ENCODE data around the gene LRIG3.
"Not testable (repeated sequence)": the region's sequence is repeated elsewhere in the genome, so short reads cannot be mapped to it uniquely, and the experiment has no call there.

Gene LRIG3

DNA sequence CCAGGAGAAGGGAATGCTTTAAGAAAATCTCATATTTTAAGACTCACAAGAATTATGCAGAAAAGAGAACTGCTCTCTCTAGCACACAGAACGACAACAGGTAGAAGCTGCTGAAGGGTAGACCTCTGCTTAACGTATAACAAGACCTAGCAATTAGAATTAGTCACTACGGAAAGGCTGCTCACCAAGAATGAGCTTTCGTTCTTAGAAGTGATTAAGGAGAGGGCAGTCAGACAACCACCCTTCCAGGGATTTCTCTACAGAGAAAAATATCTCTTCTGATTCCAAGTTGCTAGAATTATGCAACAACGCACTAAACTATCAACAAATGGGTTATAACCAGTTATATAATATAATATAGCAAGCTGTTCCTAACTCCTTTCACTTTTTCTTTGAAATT is 18.6 kb downstream of the LRIG3 start:
- no peak for DNase-seq (ENCODE audit: low read depth in 2 of 2)

DNA sequence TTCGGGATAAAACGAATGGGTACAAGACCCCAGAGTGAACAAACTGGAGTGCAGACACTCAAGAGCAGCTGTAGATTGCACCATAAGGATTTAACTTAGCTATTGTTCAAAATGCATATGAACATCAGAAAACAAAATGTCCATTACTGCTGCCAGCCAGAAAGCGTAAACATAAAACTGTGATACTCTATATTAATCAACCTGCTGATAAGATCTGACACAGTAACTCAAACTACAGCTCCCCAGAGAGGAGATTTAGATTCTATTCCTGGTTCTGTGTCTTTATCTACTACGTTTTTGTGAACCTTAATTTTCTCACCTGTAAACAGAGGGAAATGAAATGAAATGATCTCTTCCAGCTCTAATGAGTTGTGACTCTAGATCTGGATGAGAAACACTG is 22.3 kb downstream of the LRIG3 start:
- no peak for DNase-seq (ENCODE audit: low read depth in 2 of 2)

DNA sequence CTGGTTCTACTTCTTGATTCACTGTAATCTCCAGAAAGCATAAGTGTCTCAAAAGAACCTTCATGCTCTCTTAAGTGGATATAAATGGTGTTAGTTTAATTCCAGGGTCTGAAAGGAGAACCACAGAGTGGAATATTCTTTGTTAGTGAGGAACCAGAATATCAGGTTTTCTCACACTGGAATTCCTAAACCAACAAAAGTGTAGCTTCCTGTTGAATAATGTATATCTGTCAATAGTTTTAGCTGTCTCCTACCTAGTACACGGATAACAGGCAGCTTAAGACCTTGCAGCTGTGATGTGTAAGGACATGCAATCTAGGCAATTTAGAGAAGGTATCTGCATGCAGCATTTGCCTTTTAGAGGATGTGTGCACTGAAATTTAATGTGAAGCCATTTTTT is 24.0 kb downstream of the LRIG3 start:
- no peak for DNase-seq (ENCODE audit: low read depth in 2 of 2)

DNA sequence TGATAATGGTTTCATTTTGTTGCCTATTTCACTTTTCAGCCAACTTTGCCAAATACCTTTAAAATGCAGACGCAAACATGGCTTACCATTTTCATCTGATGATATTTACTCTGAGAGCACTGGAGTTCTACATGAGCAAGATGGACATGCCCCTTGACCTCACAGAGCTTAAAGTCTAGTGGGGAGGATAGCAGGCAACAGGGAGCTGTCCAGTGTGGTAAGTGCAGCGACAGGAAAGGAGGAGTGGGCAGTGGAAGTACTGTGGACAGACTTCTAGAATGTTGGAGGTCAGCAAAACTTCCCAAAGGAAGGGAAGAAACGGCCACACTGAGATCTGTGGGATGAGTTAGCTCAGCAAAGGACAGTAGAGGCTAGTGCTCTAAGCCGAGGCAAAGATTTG is 25.3 kb downstream of the LRIG3 start:
- no peak for DNase-seq (ENCODE audit: low read depth in 2 of 2)

DNA sequence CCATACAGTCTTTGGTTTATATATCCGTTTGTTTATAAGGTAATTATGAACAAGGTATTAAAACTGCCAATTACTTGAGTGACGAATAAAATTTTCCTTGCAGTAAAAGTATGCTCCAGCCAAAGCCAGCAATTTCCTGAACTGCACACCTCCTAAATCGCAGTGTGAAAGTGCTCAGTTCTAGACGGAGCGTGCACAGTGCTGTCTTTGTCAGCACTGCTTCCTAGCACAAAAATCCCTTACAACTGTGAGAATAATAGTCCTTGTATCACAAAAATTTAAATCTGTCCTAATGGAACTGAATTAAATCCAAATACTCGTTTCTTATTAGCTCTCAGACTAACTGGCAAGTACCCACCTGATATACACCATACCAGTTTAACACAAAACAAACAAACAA is 26.3 kb downstream of the LRIG3 start:
- no peak for DNase-seq (ENCODE audit: low read depth in 2 of 2)

DNA sequence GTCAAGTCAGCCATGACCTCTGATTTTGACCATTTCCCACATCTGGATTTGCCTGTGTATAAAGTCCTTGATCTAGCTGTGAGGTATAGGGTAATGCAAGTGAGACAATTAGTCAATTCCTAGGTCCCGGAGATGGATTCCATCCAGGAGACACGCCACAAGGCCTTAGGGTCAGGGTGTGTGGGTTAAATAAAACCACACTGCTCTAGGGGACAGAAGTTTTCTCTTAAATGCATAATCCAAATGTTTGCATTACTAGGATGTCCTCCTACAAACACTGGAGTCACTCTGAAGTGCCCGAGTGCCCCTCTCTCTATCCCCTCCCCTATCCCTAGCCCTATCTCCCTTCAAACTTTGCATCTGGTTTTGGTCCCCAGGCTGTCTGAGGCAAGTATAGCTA is 26.8 kb downstream of the LRIG3 start:
- DNase-seq (ENCODE audit: low read depth in 2 of 2), result no peak

DNA sequence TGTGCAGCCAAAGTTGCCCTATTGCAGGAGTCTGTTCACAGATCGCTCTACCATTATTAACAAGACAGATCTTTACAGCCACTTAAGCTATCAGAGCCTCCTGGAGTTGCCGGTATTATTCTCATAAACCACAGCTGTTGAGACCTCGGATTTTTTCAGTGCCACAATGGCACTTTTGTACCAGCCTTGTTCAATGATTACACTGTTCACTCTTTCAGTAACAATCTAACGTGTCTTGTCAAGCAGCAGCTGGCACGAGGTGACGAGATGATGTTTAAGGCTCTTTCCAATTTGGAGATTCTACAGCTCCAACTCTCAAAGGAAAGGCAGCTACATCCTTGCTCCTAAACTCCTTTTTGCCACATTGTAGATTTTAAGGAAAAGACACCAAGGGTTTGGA is 30.7 kb downstream of the LRIG3 start:
- DNase-seq (ENCODE audit: low read depth in 2 of 2), result no peak

DNA sequence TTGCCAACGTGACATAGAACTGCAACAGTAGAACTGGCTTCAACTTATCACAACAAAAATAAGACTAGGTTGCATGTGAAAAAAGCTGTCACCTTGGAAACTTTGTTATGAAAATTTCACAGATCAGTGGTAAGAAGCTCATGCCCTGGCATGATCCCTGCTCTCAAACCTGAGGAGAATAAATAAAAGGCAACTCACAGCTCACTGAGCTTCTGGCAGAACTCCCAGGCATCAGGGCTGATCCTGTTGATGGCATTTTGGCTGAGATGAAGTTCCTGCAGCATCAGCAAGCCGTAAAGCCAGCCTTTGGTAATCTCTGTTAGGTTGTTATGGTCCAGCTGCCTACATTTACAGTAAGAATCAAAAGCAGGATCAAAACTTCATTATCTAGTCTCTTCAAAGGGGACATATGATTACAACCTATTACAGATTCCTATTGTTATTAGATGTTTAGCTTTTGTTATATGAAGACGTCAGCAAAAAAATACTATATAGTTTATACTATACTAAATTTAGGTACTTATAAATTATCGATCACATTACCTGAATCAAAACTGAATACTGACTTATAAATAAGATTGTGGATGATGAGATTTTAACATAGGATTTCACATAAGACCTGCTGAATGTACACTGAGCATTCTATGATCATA is 32.0 kb downstream of the LRIG3 start:
- DNase-seq (ENCODE audit: low read depth in 2 of 2), result no peak

DNA sequence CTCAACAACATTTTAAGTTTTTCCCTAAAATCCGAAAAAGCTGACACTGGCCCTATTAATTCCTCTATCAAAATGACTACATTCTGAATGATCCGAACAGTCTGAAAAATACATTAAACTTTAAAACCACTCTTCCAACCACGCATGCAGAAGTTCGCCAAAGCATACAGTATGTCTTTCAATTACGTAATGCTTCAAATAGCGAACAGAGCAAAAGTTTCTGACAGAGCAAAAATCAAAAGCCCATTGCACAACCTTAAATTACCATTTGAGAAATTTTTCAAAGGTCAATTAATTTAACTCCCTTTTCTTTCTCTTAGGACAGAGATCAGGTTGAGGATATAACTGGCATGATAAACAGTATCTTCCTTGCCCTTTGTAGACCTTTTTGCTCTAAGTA is 33.2 kb downstream of the LRIG3 start:
- DNase-seq (ENCODE audit: low read depth in 2 of 2), result no peak

DNA sequence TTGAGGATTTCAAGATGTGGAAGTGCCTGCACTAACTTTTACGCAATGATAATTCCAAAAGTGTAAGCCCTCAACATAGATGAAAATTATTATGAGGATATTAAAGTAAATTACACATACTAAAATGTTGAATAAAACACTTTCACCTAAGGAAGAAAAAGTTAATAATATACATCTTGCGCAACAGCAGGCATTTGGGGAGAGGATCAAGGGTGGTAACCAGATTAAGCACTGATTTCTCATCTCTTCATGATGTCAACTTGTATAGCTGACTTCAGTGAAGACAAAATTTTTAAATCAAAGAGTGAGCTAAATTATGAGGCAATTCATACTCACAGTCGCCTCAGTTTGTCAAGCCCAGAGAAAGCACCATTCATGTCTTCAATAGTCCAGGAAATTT is 33.8 kb downstream of the LRIG3 start:
- no peak for DNase-seq (ENCODE audit: low read depth in 2 of 2)

DNA sequence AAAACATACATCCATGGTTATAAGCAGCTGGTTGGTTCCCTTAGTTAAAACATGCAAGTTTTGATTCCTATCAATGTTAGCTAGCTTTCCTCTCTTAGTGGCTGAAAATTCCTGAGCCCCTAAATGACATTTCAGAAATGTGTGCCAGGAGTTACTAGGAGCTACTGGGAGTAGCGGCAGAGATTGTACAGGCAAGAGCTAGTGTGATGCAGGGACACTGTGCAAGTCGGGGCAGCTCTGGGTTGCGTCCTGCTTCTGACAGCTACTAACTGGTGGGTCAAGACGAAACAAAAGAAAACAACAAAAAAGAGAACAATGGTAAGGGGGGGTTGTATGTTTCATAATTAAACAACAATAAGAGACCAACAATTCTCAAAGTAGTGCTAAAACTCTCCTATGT is 35.4 kb downstream of the LRIG3 start:
- no peak for DNase-seq (ENCODE audit: low read depth in 2 of 2)

DNA sequence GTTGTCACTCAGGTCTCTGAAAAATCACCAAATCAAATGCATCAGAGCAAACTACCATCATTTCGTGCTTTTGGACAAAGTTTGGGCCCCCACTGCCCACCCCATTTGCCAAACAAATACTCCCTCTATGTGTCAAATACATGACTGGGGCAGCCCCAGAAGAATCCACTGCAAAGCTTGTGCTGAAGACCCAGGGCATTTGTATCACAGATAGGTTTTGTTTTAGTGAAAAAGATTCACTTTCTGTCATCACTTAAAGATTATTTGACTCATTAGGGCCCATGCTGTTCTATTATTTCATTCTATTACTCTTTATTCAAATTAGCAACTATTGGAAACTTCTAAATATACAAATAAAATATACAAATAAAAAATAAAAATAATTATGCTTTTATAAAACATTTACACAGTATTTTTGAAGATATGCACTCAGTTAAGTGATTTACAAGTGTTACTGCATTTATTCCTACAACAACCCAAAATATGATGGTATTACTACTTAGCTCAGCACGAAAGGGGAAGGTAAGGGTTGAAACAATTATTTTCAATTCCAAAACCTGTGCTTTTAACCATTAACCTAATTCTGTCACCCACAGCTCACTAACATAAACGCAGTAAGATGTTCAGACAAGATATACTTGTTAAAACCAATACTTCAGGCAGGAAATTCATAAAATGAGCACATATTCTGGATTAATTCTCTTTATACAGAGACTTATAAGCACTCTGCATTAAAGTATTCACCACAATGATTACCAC is 36.5 kb downstream of the LRIG3 start:
- DNase-seq (ENCODE audit: low read depth in 2 of 2), result no peak

DNA sequence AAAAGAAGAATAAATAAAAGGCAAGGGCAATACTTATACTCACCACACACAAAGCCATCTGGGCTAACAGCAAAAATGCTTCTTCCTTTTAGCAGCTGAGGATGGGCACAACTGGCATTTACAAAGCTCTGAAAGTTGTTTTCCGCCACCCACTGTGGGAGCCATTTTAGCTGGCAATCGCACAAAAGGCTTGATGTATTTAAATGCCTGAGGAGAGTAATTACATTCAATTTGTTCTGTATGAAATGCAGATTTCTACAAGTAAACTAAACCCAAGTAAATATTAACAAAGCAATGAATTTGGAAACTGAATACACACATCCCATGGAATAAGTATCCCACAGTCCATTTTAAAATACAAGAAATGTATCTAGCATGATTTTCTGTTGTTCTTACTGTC is 37.5 kb downstream of the LRIG3 start:
- no peak for DNase-seq (ENCODE audit: low read depth in 2 of 2)

DNA sequence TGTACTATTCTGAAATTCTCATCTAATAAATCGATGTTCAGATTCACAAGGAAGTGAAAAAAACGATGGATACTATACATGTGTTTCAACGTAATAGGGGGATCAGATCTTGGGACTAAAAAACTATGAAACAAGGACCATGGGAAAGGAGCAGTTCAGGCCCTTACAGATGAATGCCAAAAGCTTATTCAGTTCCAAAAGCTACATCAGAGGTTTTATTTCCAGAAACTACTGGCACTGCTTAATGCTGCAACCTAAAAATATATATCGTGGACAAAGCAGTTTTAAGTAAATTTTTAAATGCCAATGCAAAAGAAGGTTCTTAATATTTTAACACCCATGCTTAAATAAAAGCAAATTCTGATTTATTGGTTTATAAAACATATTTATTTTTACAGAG is 38.5 kb downstream of the LRIG3 start:
- no peak for DNase-seq (ENCODE audit: low read depth in 2 of 2)

DNA sequence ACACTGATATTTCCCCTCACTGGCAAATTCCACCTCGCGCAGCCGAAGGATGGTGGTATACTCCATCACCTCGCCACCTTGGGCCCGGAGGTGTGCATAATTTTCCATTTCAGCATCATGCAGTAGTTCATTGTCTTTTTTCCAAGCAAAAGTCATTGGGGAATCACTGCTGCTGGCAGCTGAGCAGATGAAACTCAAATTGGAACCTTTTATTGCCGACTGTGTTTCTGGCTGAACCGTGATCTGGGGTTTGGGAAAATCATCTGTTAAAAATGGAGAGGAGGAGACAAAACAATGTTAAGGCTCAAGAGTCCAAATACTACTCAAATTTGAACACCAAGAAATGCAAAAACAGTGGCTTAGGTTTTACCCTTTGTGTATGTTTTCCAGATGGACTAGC is 39.7 kb downstream of the LRIG3 start:
- no peak for DNase-seq (ENCODE audit: low read depth in 2 of 2)

DNA sequence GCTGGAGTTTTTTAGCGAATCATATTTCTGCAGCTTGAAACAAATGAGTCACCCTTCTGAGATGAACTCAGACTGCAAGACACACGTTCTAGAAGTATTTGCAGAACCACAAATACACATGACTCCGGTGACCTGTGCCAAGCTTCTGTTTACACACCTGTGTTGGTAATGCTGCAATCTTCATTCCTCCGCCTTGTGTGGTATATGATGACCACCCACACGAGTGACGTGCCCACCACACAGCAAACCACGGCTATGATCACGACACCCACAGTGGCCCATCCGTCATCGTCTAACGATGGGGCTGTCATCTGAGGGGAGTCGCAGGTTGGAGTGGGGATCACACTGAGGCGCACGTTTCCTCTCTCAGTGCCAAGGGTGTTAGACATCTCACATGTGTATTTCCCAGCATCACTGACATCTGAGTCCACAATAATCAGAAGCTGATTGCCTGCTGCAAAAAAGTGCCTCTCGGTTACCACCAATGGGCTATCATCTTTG is 43.0 kb downstream of the LRIG3 start:
- no peak for DNase-seq (ENCODE audit: low read depth in 2 of 2)

DNA sequence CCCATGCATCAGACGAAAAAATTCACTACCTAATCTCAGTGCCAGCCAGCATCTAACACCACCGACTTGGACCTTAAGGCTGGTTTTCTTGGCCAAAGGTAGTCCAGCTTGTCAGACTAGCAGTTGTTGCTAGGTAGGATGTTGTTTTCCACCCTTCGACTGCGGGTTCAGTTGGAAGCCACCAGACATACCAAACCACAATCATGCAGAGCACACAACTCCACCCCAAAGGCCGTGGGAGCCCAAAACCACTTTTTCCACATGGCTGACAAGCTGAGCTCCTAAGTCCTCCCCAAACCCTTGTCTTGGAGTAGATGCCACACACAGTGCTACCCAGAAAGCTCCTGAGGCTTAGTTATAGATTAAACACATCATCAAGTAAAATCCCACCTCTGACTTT is 46.8 kb downstream of the LRIG3 start:
- DNase-seq (ENCODE audit: low read depth in 2 of 2), result no peak

DNA sequence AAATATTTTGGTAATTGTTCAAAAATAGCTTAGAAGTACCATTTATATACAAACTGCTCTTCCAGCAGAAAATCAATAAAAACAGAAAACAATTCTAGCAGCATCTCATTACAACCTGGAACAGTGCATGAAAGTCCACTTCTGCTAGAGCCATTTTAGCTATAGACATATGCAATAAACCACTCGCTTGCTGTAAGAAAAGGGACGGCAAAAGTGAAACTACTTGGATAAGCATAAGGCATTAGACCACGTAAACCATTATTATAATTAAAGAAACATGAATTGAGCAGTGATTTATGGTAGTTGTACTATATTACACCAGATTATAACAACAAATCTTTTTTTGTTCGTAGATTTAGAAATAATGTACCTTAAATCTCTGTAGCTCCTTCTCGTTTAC is 48.7 kb downstream of the LRIG3 start:
- no peak for DNase-seq (ENCODE audit: low read depth in 2 of 2)

DNA sequence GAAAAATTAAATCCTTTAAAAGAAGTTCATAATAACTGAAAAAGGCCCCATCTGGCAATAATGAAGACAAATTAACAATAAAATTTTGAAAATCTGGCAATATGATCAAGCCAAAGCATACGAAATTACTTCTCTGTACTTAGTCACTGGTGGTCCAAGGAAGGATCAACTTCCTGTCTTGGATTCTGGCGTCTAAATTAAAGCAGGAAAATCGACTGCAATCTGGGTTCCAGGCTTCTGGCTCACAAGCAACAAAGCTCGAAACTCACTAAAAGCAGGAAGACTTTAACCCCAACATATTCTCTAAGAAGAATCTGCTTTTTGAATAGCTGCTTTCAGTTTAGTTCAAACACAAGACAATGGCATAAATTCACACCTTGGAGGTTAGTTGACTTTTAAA is 49.7 kb downstream of the LRIG3 start:
- DNase-seq (ENCODE audit: low read depth in 2 of 2), result no peak

DNA sequence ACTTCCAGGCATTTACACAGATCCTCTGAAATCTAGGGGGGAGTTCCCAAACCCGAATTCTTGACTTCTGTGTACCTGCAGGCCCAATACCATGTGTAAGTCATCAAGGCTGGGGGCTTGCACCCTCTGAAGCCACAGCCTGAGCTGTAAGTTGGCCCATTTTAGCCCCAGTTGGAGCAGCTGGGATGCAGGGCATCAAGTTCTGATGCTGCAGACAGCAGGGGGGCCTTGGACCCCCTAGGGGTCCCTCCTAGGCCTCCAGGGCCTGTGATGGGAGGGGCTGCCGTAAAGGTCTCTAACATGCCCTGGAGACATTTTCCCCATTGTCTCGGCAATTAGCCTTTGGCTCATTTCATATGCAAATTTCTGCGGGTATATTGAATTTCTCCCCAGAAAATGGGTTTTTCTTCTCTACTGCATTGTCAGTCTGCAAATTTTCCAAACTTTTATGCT is 59.5 kb downstream of the LRIG3 start:
- no peak for DNase-seq (ENCODE audit: low read depth in 2 of 2)

DNA sequence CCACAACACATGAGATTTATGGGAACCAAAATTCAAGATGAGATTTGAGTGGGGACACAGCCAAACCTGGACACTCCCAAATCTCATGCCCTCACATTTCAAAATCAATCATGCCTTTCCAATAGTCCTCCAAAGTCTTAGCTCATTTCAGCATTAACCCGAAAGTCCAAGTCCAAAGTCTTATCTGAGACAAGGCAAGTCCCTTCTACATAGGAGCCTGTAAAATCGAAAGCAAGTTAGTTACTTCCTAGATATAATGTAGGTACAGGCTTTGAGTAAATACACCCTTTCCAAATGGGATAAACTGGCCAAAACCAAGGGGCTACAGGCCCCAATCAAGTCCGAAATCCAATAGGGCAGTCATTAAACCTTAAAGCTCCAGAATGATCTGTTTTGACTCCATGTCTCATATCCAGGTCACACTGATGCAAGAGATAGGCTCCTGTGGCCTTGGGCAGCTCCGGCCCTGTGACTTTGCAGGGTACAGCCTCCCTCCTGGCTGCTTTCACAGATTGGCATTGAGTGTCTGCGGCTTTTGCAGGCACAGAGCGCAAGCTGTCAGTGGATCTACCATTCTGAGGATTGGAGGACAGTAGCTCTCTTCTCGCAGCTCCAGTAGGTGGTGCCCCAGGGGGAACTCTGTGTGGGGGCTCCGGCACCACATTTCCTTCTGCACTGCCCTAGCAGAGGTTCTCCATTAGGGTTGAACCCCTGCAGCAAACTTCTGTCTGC is 60.1 kb downstream of the LRIG3 start:
- no peak for DNase-seq (ENCODE audit: low read depth in 2 of 2)

DNA sequence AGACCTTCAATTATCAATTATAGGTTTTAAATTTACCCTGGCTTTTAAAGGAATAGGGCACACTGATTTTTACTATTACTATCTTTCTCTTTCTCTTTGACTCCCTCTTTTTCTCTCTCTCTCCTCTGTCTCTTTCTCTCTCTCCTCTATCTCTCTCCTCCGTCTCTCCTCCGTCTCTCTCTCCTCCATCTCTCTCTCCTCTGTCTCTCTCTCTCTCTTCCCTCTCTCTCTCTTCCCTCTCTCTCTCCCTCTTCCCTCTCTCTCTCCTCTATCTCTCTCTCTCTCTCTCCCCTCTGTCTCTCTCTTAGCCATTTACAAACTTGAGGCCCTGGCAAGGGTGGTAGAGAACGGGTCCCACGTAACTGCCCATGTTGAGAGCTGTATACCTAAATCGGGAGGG is 62.3 kb downstream of the LRIG3 start:
- DNase-seq (ENCODE audit: low read depth in 2 of 2), result no peak

DNA sequence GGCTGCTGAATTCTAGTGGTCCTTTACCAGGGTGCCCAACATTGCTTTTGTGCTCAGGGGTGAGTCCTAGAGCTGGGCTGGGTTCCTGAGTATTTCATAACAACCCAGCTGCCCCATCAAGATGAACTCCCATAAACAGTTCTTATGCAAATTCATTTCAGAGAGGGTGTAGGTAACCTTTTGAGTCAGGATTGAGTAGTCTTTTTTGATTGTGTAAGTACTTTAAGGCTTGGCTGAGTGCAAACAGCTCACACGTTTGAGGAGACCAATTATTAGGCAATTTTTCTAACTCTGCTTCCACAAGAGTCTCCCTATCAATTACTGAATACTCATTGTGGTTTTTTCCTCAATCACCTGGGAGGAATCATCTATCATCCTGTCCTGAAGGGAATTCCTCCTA is 63.1 kb downstream of the LRIG3 start:
- DNase-seq (ENCODE audit: low read depth in 2 of 2), result not testable (repeated sequence)

Data from activated CD4-positive, alpha-beta T cell treated with anti-CD3 and anti-CD28 coated beads for 24 hours (primary cell).